KBM-7 (cell line): ENCODE results near the gene ITFG2.
"Not testable (repeated sequence)": the region's sequence is repeated elsewhere in the genome, so short reads cannot be mapped to it uniquely, and the experiment has no call there.

ENCODE experiments used
- DNase-seq: peaks from one replicate; pipeline ENCODE4 v3.0.0-alpha.2; 2015
- in situ Hi-C: fragments of 300-500 bp; cut with MboI; formaldehyde crosslinking; loops from 2 replicates; pipeline ENCODE4 v1.14.3; 2020; ENCODE audit warnings: low sequenced_read_pairs, low pct_unique_long_range_greater_than_20kb, mixed read lengths

Gene ITFG2

GRCh38 chr12:2812290-2813213, at the start of gene ITFG2:
TSS of gene ITFG2 (plus strand) at chr12:2812668. CDS start at chr12:2812761, 93 bp downstream.
- in situ Hi-C loops = no loop called here
- DNase-seq = peak; percentile 99

GRCh38 chr12:2764398-2764797, 48.1 kb upstream of the ITFG2 start:
- DNase-seq = no peak
- in situ Hi-C loops = no loop called here

- in situ Hi-C loops = no loop called here
- no peak for DNase-seq
Measured at GRCh38 chr12:2765052-2765451, 47.4 kb upstream of the ITFG2 start.

- no peak for DNase-seq
- in situ Hi-C loops = no loop called here
Measured at GRCh38 chr12:2765608-2766007, 46.9 kb upstream of the ITFG2 start.

GRCh38 chr12:2768224-2768961, 44.1 kb upstream of the ITFG2 start:
- no peak for DNase-seq
- in situ Hi-C loops = no loop called here

- no peak for DNase-seq
Measured at GRCh38 chr12:2769866-2770533, 42.5 kb upstream of the ITFG2 start.

GRCh38 chr12:2770544-2770943, 41.9 kb upstream of the ITFG2 start:
- in situ Hi-C loops, DNase-seq: not testable (repeated sequence)

More at GRCh38 chr12:2769866-2770533, 42.5 kb upstream of the ITFG2 start:
- in situ Hi-C loops = no loop called here

GRCh38 chr12:2772370-2772769, 40.1 kb upstream of the ITFG2 start:
- DNase-seq = no peak
- in situ Hi-C loops = no loop called here

- no peak for DNase-seq
- in situ Hi-C loops = no loop called here
Measured at GRCh38 chr12:2773199-2773875, 39.1 kb upstream of the ITFG2 start.

- in situ Hi-C loops = no loop called here
- DNase-seq = no peak
Measured at GRCh38 chr12:2775431-2775830, 37.0 kb upstream of the ITFG2 start.

- DNase-seq = no peak
- in situ Hi-C loops = no loop called here
Measured at GRCh38 chr12:2776129-2776806, 36.2 kb upstream of the ITFG2 start.

- in situ Hi-C loops = no loop called here
- peak; percentile 33 for DNase-seq
Measured at GRCh38 chr12:2779281-2779680, 33.2 kb upstream of the ITFG2 start.

GRCh38 chr12:2783936-2784600, 28.4 kb upstream of the ITFG2 start:
- in situ Hi-C loops = no loop called here

GRCh38 chr12:2785017-2785416, 27.5 kb upstream of the ITFG2 start:
- no peak for DNase-seq
- in situ Hi-C loops = no loop called here

More at GRCh38 chr12:2783936-2784600, 28.4 kb upstream of the ITFG2 start:
- peak; percentile 64 for DNase-seq

- DNase-seq = no peak
- in situ Hi-C loops = no loop called here
Measured at GRCh38 chr12:2791089-2791488, 21.4 kb upstream of the ITFG2 start.

GRCh38 chr12:2792671-2793500, 19.6 kb upstream of the ITFG2 start:
- no peak for DNase-seq
- in situ Hi-C loops = no loop called here

GRCh38 chr12:2793561-2793960, 18.9 kb upstream of the ITFG2 start:
- no peak for DNase-seq
- in situ Hi-C loops = no loop called here
